Stimulated activated naive CD8-positive, alpha-beta T cell treated with anti-CD3 and anti-CD28 coated beads, Interleukin-15, Interleukin-2, amounts not matched to agents 100 U/mL and 50 U/mL, for 24 hours (primary cell): Measurements from ENCODE around the gene SEC16B.
"Not testable (repeated sequence)": the region's sequence is repeated elsewhere in the genome, so short reads cannot be mapped to it uniquely, and the experiment has no call there.

Source experiments
- ATAC-seq: fragments of 150-1000 bp; cut with Tn5 transposase; one replicate; pipeline ENCODE4 v1.10.0; 2021
- DNase-seq: peaks from one replicate; pipeline ENCODE4 v3.0.0; 2021

The SEC16B gene

GRCh38 chr1:177969825-177970371 lies at the start of gene SEC16B:
TSS of gene SEC16B (minus strand) at chr1:177970058. CDS start at chr1:177967981, 2,077 bp downstream.
- DNase-seq, result no peak
- ATAC-seq, result no peak

DNA sequence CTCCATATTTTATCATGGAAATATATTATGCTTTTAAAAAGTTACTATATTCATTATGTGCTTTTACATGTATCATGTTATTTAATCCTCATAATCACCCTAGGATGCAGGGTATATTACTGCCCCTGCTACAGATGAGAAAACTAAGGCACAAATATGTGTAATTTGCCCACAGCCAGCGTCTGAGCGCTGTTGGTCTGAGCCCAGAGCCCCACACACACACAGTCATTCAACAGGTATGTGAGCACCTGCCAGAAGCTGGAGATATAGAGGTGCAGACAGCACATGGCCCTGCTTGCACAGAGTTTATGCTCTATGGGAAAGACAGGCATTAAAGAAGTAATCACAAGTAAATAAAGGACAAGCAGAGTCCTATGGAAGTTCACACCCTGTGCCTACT lies 49.8 kb upstream of the SEC16B start:
- ATAC-seq (no peak), DNase-seq (no peak)

DNA sequence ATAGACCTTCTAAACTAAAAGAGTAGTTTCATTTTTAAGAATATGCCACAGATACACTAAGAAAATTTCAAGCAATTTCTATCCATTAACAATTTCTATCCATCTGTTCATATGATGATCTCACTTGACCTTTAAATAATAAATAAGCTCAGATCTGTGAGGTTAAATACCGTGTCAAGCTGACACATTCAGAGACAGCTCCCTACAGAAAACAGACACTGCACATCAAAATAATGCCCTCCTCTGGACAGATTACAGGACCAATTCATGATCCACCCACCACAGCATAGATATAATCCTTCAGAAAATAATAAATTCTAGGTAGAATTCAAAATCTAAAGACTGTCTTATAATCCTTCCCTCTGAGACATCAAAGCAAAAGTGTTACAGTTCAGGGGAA lies 49.4 kb upstream of the SEC16B start:
- no peak for ATAC-seq

GRCh38 chr1:178017517-178017916 lies 47.7 kb upstream of the SEC16B start:
- DNase-seq (no peak), ATAC-seq (no peak)

More for the DNA sequence above, 49.4 kb upstream of the SEC16B start:
- DNase-seq, result no peak

DNA sequence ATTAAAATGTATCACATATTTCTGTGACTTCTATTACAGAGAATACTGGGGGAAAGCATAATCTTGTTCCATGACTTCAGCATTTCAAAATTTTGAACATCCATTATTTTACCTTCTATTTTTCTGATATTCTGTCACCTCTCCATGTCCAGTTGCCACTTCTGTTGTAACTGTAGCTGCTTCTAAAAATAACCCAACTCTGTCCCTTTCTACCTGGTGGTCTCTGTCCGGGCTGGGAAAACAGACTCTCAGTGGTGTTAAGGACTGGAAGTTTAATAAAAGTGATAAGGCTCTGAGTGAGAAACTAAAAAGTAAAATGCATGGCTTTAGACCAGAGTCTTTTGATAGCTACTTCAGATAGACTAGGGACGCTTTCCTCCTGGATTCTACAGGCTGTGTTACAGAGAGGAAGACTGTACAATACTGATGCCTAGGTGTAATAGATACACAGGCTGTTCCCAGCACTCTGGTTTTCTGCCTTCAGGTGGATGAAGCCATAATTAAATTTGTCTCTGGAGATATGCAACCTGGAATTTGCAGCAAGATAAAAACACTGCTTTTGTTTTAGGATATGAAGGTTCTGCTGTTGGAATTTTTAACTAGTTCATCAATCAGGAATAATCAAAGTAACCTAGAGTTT lies 42.1 kb upstream of the SEC16B start:
- no peak for ATAC-seq

DNA sequence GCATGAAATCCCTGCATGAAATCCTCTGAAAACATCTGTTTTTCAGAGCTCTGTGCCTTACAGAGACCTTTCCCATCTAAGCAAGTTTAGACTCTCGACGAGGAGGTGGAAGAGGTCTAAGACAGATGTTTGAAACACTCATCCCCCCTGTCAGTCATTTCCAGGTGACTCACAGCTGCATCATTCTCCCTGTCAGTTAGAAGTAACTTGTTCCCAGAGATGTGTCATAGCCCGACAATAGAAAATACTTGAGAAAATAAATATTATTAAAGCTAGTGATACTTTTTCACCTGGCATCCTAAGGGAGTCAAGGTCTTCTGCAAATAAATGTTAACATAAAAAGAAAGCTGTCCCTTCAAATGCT lies 41.6 kb upstream of the SEC16B start:
- ATAC-seq, result no peak
- DNase-seq, result no peak

More for the DNA sequence above, 42.1 kb upstream of the SEC16B start:
- DNase-seq, result no peak

DNA sequence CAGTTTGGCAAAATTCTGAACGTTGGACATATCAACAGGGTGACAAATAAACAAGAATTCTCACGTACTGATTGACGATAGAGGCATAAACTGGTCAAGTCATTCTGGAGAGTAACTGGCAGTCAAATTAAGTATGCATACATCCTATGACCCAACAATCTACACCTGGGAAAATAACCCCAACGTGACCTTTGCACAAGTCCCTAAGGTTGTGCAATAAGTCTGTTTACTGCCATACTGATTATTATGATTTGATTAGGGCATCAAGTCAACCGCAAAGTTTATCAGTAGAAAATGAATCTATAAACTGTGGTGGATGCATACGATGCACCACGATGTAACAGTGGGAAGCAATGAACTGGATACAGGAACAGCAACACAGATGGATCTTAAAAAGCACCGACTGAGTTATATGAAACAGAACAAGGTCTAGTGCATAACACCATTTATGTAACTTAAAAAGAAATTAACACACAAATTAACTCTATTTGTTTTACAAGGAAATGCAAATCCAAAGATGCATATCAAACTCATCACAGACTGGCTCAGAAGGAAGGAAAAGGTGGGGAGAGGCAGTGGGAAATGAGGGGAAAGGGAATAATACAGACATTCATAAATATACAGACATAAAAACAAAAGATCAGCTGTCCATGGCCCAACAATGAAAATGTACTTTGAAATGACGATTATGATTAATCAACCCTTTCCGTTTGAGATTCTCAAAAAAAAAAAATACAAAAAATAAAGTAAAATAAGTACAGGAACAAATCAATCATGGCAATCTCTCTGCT lies 41.0 kb upstream of the SEC16B start:
- DNase-seq (no peak), ATAC-seq (no peak)

- no peak for ATAC-seq
- no peak for DNase-seq
Measured at GRCh38 chr1:178006043-178006442, 36.2 kb upstream of the SEC16B start.

DNA sequence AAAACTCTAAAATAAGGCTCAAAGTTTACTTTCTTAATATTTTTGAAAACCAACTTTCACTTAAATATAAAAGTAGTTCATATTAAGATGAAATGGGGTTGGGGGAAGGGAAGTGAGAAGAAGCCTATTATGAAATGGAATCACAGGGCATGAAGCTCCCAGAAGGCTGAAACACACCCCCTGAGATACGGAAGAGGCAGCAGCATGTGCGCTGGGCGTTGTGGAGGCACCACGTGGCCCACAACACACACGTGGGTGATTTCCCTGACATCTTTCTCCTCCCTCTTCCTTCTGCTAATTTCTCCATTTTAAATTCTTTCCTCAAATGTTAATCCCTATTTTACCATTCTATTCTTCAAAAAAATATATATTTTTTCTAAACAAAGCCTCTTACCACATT lies 35.6 kb upstream of the SEC16B start:
- DNase-seq, result no peak
- ATAC-seq, result no peak

GRCh38 chr1:178004926-178005391 lies 35.1 kb upstream of the SEC16B start:
- DNase-seq (no peak), ATAC-seq (no peak)

GRCh38 chr1:177998696-177999631 lies 29.1 kb upstream of the SEC16B start:
- no peak for DNase-seq
- ATAC-seq, result no peak

GRCh38 chr1:177996957-177997356 lies 27.1 kb upstream of the SEC16B start:
- no peak for ATAC-seq
- no peak for DNase-seq

- no peak for DNase-seq
- ATAC-seq, result no peak
Measured at GRCh38 chr1:177995369-177995768, 25.5 kb upstream of the SEC16B start.

GRCh38 chr1:177986281-177986680 lies 16.4 kb upstream of the SEC16B start:
- not testable (repeated sequence) for ATAC-seq, DNase-seq

- no peak for DNase-seq
- no peak for ATAC-seq
Measured at GRCh38 chr1:177984761-177985160, 14.9 kb upstream of the SEC16B start.

DNA sequence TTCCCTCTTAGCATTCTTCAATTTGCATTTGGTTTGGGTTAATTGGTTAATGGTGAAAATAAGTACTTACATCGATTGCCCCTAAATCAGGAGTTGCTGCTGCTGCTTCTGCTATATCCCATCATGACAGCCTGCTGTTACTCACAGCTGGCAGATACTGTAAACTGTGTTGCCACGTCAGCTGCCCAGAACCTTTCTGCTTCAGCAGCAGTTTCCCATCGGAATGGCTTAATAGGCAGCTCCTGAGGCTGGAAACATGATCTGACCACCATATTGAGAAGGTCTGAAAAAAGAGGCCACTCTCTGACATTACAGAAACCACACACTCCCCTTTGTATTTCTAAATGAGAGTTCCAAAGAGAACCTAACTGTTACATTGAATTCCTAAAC lies 14.3 kb upstream of the SEC16B start:
- DNase-seq (no peak), ATAC-seq (no peak)

DNA sequence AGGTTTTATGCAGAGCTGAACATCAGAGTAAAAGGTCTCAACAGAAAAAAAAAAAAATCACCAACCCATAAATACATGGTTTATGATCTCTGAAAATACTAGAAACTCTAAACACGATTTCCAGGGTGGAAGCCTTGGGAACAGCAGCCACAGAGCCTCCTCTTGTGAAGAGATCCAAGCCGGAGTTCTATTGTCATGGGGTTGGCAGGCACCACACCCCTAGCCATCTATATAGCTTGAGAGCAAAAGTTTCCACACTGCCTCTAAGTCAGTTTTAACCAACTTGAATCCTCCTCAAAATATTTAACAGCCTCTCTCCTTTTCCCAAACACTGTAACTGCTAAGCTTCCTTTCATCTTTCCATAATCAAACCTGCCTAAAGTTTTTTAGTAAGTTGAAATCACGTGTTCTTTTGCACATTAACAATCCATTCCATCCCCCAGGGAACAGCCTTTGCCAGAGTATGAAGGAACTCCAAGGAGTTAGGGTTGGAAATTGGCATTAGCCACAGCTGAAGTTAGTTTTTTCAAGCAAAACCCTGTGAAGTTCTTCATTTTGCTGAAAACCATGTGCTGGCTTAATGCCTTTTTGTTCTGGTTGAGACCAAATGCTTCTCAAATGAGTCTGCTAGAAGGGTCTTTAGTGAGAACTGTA lies 13.8 kb upstream of the SEC16B start:
- DNase-seq (no peak), ATAC-seq (no peak)

GRCh38 chr1:177983077-177983476 lies 13.2 kb upstream of the SEC16B start:
- DNase-seq, result no peak
- no peak for ATAC-seq

GRCh38 chr1:177981200-177981599 lies 11.3 kb upstream of the SEC16B start:
- DNase-seq (no peak), ATAC-seq (no peak)

- DNase-seq (no peak), ATAC-seq (no peak)
Measured at GRCh38 chr1:177979272-177979671, 9.4 kb upstream of the SEC16B start.

DNA sequence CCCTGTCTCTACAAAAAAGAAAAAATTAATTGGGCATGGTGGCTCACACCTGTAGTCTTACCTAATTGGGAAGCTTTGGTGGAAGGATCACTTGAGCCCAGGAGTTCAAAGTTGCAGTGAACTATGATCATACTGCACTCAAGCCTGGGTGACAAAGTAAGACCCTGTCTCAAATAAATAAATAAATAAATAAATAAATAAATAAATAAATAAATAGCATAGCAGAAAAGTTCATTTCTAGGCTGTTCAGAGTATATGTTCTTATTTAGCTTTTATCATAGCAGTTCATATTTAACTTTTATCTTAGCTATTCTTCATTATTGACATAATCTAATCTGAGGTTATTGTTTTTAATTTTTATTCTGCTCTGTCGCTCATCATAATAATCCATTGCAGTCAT lies 8.7 kb upstream of the SEC16B start:
- ATAC-seq (no peak), DNase-seq (no peak)

DNA sequence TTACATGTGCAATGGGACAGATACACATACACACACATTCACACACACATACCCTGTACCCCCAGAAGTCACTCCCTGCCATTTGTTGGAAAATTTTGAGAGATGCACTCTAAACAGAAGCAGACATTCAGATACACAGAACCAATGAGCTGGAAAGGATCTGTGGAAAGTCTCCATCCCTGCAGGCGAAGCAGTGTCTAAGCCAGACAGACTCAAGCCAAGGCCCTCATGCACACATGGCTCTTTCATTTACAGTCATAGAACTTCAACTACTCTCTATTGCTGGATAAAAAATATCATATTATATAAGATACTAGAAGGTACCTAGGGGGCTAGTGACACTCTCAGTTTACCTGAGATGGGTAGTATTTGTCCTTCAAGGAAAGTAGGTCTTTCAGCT lies 7.3 kb upstream of the SEC16B start:
- ATAC-seq, result no peak
- no peak for DNase-seq
